Measurements from ENCODE around the gene ETAA1. TPM values are rescaled to one million over a fixed set of nuclear protein-coding genes. Genes with fewer than 3 reads are reported as not detected.

Gene ETAA1
- total and polyA plus RNA-seq, 2 of the 13 experiments (the other 11 are each of a cell fraction or from before 2014, with no cell fraction given): 9.1 to 16.2 TPM

- no peak for TF ChIP-seq RFX1 (IDR thresholded peaks at IDR 0.05)
- peak; percentile 62; the same call in 1 of the 2 replicates for TF ChIP-seq ZNF556 (CRISPR knock-in tag; IDR thresholded peaks at IDR 0.05; ENCODE audit: borderline replicate concordance)
- peak; percentile 60; the same call in 1 of the 2 replicates for TF ChIP-seq FLYWCH1 (CRISPR knock-in tag; IDR thresholded peaks at IDR 0.05)
- no peak for TF ChIP-seq ESRRA (CRISPR knock-in tag; IDR thresholded peaks at IDR 0.05; ENCODE audit: low read depth)
- TF ChIP-seq ZFP36L1 (CRISPR knock-in tag; IDR thresholded peaks at IDR 0.05): no peak
- TF ChIP-seq JUNB (CRISPR knock-in tag; IDR thresholded peaks at IDR 0.05; ENCODE audit: borderline replicate concordance): no peak
- TF ChIP-seq ETS1 (CRISPR knock-in tag; IDR thresholded peaks at IDR 0.05): no peak; the same call in 1 of the 2 replicates
- TF ChIP-seq ZBTB34 (CRISPR knock-in tag; IDR thresholded peaks at IDR 0.05): no peak
- TF ChIP-seq SNAI1 (CRISPR knock-in tag; IDR thresholded peaks at IDR 0.05; ENCODE audit: borderline replicate concordance): peak; percentile 92
- no peak for TF ChIP-seq TOE1 (CRISPR knock-in tag; IDR thresholded peaks at IDR 0.05)
- peak; percentile 65; the same call in 1 of the 2 replicates for TF ChIP-seq ZNF788 (CRISPR knock-in tag; IDR thresholded peaks at IDR 0.05; ENCODE audit: borderline replicate concordance)
- TF ChIP-seq ZNF235 (CRISPR knock-in tag; IDR thresholded peaks at IDR 0.05; ENCODE audit: borderline replicate concordance): no peak
- TF ChIP-seq NONO (IDR thresholded peaks at IDR 0.05): no peak
- TF ChIP-seq NONO (CRISPR knock-in tag; conservative IDR thresholded peaks at IDR 0.05): peak; percentile 76
- peak; percentile 87 to 95 for TF ChIP-seq HMGXB4 (CRISPR knock-in tag; IDR thresholded peaks at IDR 0.05; ENCODE audit: borderline replicate concordance in 1 of 2, low read depth in 1 of 2)
- peak; percentile 93 for TF ChIP-seq KDM5B (CRISPR knock-in tag; IDR thresholded peaks at IDR 0.05; ENCODE audit: borderline replicate concordance)
- no peak for TF ChIP-seq DDIT3 (CRISPR knock-in tag; IDR thresholded peaks at IDR 0.05)
- TF ChIP-seq MXD3 (CRISPR knock-in tag; IDR thresholded peaks at IDR 0.05): peak; percentile 69
- no peak for TF ChIP-seq SP1 (IDR thresholded peaks at IDR 0.05)
- TF ChIP-seq SP1 (CRISPR knock-in tag; IDR thresholded peaks at IDR 0.05): peak; percentile 53; the same call in 1 of the 2 replicates
- TF ChIP-seq FUBP1 (CRISPR knock-in tag; IDR thresholded peaks at IDR 0.05; ENCODE audit: borderline replicate concordance): no peak
Measured at GRCh38 chr2:67397143-67397986, at the start of gene ETAA1 (continued).

Measured in HepG2 (cell line).